Measurements from ENCODE around the gene MYCL.
A peak's percentile ranks its signal among the peaks of the same experiment; 100 is the strongest.

Gene MYCL

DNA sequence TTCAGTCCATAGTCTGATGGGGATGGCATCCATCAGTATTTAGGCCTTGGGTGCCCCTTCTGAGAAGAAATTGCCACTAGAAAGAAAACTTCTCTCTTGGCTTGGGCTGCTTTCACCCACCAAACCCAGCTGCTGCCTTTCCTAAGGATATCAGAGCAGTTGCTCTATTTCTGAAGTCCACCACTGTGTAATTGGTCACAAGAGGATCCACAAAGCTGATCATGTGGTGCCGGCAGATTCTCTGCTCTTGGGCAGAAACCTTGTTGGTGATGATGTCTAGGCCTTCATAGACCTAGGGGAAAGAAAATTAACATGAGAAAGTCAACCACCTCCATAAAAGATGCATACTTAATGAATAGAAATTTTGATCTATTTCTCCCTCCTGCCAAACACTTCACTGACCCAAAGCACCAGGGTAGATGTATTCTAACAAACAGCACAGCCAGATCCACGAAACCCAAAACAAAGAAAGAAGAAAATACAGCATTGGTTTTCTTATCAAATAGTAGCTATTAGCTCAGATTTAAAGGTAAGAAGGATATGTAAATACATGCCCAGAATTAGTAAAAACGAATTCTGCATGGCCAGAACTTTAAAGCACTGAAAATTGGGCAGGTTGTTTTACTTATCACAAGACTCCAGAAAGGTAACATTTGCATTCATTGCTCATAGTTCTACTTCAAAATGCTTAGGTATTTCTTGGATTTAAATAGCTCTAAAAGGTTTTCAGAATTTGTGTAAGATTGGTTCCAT lies 44.4 kb downstream of the MYCL start:
- no peak overlapping the region for H3K4me3 Mint-ChIP-seq
- no peak for ATAC-seq
- H3K9me3 Mint-ChIP-seq: no peaks in the 10 kb centered on the region
- no peak overlapping the region for H3K27ac Mint-ChIP-seq
- H3K4me1 Mint-ChIP-seq: peaks cover 6% of the 10 kb centered on the region
- peaks cover 50% of the 10 kb centered on the region for H3K36me3 Mint-ChIP-seq
- no peak for DNase-seq (ENCODE audit: low spot score in 2 of 2)

DNA sequence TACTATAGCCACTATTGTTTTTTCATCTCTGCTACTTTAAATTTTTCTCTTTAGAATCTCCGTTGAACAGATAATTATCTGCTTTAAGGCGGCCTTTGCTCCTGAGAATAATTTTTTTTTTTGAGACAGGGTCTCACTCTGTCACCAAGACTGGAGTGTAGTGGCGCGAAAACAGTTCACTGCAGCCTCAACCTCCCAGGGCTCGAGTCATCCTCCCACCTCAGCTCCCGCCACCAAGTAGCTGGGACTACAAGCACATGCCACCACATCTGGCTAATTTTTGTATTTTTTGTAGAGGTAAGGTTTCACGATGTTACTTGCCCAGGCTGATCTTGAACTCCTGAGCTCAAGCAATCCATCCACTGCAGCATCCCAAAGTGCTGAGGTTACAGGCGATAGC lies 47.0 kb downstream of the MYCL start:
- Mint-ChIP-seq H3K36me3 (peaks cover 47% of the 10 kb centered on the region), H3K9me3 (no peaks in the 10 kb centered on the region), H3K4me3 (no peak overlapping the region), H3K4me1 (peaks cover 7% of the 10 kb centered on the region), H3K27ac (no peak overlapping the region)
- ATAC-seq: no peak
- DNase-seq (ENCODE audit: low spot score in 2 of 2): no peak

DNA sequence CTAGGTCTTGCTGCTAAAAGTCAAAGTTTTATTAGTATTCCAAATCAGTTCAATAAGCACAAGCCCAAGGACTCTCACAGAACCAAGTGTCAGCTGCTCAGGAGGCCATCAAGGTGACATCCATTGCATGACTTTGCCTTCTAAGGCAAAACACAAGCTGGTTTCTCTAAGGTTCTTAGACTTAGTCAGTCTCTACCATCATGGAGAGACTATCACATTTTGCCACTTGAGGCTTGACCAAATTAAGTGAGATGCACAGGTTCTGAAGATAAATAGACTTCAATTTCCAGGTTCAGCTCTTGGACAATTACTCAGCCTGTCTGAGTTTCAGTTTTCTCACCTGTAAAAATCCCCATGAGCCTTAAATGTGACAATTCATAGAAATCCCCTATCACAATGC lies 47.4 kb downstream of the MYCL start:
- peaks cover 6% of the 10 kb centered on the region for H3K4me1 Mint-ChIP-seq
- no peak for ATAC-seq
- no peak overlapping the region for H3K4me3 Mint-ChIP-seq
- H3K36me3 Mint-ChIP-seq: peaks cover 51% of the 10 kb centered on the region
- H3K9me3 Mint-ChIP-seq: no peaks in the 10 kb centered on the region
- no peak overlapping the region for H3K27ac Mint-ChIP-seq
- DNase-seq (ENCODE audit: low spot score in 2 of 2): no peak

DNA sequence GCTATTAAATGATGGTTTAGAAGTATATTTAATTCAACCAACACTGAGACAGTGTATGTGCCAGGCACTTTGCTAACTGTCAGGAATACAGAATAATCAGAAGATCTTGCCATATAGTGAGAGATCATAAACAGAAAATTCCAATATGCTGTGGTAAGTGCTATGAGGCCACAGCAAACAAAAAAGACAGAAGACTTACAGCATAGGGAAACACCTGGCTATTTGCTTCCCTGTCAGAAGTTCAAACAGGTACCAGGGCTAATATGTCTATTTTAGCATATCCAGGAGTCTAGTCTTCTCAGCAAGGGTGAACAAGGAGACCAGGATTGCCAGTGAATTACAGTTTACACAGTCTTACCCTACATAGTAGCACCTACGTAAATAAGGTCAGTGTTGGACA lies 48.8 kb downstream of the MYCL start:
- Mint-ChIP-seq H3K4me3 (no peak overlapping the region), H3K36me3 (peaks cover 63% of the 10 kb centered on the region), H3K27ac (no peak overlapping the region), H3K9me3 (no peaks in the 10 kb centered on the region), H3K4me1 (peaks cover 6% of the 10 kb centered on the region)
- ATAC-seq (no peak), DNase-seq (ENCODE audit: low spot score in 2 of 2) (no peak)

DNA sequence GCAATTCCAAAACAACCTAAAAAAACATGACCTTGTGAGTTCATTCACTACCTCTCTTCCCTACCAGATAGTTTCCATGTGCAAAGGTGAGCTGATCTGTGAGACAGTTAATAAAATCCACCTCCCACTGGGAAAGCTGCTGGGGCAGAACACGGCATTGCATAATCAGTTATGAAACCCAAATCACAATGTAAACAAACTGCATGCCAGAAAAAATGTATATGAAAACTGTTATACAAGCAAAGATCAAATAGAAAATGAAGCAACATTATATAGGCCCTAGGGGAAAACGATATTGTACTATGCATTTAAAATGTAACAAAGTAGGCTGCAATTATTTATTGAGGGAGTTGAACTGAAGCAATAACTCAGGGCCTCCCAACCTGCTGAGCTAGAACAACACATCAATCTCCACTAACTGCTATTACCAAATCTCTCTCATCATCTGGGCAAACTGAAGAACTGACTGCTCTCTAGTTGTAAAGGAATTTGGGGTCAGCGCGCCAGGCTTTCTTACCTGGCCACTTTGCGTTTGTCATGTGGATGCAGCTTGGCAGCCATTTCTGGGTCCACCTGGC lies 49.4 kb downstream of the MYCL start:
- DNase-seq (ENCODE audit: low spot score in 2 of 2): no peak
- no peak overlapping the region for H3K27ac Mint-ChIP-seq
- ATAC-seq: no peak

DNA sequence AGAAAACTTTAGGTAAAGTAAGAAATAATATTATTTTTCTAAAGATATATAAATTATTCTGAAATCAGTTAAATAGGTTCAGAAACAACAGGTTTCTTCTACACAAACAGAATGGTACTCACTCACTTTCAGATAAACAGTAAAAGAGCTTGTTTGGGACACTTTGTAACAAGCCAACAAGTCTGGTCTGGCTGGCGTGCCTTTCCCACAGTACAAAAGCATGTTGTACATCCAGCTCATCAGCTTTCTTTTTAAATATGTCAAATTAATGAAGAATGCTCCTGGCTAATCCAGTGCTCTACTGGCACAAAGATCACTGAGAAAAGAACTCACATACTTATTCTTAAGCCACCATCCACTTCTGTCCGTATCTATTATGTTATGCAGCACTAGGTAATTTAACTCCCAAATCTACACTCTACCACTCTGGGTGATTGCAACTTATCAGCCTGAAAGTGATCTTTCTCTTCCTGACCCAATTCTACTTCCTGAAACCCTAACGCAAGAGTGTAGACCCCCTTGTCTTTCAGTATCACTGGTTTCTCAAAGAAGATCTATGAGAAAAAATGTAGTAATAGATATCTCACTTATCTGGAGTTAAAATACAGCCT lies 51.0 kb downstream of the MYCL start:
- Mint-ChIP-seq H3K27ac (peak overlapping the region; percentile 21), H3K36me3 (peaks cover 65% of the 10 kb centered on the region), H3K4me1 (peaks cover 12% of the 10 kb centered on the region), H3K9me3 (no peaks in the 10 kb centered on the region), H3K4me3 (no peak overlapping the region)
- ATAC-seq: no peak
- DNase-seq (ENCODE audit: low spot score in 2 of 2): no peak

More for the DNA sequence above, 49.4 kb downstream of the MYCL start:
- Mint-ChIP-seq H3K4me1 (peaks cover 6% of the 10 kb centered on the region), H3K9me3 (no peaks in the 10 kb centered on the region), H3K4me3 (no peak overlapping the region), H3K36me3 (peaks cover 69% of the 10 kb centered on the region)

DNA sequence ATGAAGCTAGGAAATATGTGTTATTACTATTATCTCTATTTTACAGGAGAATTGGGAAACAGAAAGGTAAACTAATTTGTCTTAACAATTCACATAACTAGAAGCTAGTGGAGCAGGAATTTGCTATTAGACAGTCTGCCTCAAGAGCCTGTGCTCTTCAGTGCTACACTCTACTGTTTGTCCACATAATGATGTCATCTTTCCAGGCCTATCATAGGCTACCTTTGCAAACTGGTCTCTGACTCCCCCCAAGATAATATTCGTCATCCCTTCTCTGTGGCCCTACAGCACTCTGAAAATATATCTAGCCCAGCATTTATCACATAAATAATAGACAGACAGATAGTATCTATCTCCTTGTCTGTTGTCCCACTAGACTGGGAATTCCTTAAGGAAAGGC lies 52.5 kb downstream of the MYCL start:
- ATAC-seq: no peak
- H3K36me3 Mint-ChIP-seq: peaks cover 56% of the 10 kb centered on the region

DNA sequence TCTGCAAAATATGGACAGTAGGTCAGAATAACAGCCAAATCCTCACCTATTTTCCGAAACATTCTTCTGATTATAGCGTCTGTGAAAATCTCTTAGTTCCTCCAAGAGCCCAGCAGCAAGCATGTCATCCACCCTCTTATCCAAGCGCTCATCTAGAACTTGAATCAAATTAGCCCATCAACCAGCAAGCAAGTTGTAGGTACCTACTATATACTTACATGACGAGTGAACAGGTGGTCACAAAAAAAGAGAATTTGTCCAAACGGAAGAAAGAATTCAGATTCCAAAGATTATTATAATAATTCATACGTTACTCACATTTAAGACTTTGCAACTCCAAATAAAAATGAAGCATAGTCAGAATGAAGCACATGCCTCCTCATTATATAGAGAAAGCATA lies 53.8 kb downstream of the MYCL start:
- Mint-ChIP-seq H3K36me3 (peaks cover 58% of the 10 kb centered on the region), H3K9me3 (no peaks in the 10 kb centered on the region), H3K27ac (no peak overlapping the region), H3K4me3 (no peak overlapping the region), H3K4me1 (peaks cover 39% of the 10 kb centered on the region)
- DNase-seq (ENCODE audit: low spot score in 2 of 2) (no peak), ATAC-seq (no peak)

More for the DNA sequence above, 52.5 kb downstream of the MYCL start:
- H3K27ac Mint-ChIP-seq: no peak overlapping the region
- H3K9me3 Mint-ChIP-seq: no peaks in the 10 kb centered on the region
- H3K4me1 Mint-ChIP-seq: peaks cover 27% of the 10 kb centered on the region
- no peak overlapping the region for H3K4me3 Mint-ChIP-seq
- no peak for DNase-seq (ENCODE audit: low spot score in 2 of 2)

DNA sequence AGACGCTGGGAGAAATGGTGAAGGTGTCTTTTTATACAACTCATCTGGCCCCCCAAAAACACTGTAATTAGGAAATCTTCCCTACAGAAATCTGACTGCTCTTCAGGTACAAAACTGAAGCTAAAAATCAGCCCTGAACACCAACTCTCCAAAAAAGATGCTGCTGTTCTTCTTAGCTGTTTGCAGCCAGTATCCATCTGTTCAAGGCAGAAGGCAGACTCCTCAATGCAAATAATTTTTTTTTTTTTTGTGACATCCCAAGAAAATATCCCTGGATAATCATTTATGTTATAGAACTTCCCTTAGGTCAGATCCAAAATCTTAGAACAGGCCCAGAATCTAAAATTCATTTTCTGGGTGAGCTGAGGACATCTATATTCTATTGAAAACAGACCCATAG lies 54.9 kb downstream of the MYCL start:
- H3K9me3 Mint-ChIP-seq: no peaks in the 10 kb centered on the region
- H3K27ac Mint-ChIP-seq: peak overlapping the region; percentile 80
- H3K4me3 Mint-ChIP-seq: no peak overlapping the region
- DNase-seq (ENCODE audit: low spot score in 2 of 2) (no peak), ATAC-seq (no peak)
- peaks cover 50% of the 10 kb centered on the region for H3K4me1 Mint-ChIP-seq
- H3K36me3 Mint-ChIP-seq: peaks cover 69% of the 10 kb centered on the region

DNA sequence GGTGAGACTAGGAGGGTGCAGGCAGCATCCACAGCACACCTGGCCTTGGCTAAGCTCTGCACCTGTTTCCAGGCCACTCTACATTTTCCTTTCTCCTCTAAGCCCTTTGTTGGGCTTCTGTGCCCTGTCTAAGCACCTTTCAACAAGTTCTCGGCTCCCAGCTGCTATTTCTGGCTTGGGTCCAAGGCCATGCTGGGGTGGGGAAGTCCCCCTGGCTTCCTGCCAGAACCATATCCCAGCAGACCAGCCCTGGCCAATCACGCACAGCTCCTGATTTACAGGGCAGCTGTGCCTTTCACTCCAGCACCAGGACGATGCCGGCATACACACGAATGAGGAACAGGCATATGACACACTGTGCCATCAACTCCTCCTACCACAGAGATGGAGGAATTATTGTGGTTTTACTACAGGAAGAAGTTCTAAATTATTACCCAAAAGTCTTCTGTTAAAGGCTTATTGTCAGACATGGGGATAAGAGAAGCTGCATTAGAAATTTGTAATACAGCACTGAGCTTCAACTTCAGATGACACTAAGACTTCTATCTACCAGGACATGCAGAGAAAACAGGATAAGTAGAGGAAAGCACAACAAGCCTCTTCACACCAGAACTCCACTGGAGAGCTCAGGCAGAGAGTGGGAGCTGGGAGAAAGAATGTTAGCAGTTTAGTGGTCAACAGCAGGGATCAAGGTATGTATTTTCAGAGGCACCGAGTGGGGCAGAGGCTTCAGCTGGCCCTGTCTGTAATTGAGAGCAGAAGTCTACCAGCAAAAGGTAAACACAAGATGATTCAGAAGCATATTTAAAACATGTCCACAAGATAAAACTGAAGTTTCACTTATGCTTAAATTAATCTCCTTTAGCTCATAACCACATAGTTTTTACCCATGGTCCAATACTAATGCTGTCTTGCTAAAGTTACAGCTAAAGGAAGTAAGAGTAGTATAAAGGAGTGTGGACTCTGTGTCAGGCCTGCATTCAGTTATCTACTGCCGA lies 55.8 kb downstream of the MYCL start:
- Mint-ChIP-seq H3K9me3 (no peaks in the 10 kb centered on the region), H3K27ac (peak overlapping the region; percentile 80), H3K4me3 (peak overlapping the region; percentile 44), H3K36me3 (peaks cover 74% of the 10 kb centered on the region), H3K4me1 (peaks cover 47% of the 10 kb centered on the region)
- peak; percentile 45 to 80 for DNase-seq (ENCODE audit: low spot score in 2 of 2)
- ATAC-seq: peak; percentile 91

Measured in stimulated activated effector memory CD8-positive, alpha-beta T cell treated with anti-CD3 and anti-CD28 coated beads, Interleukin-12 subunit alpha, Interleukin-12 subunit beta, amount 100 ng/mL, for 72 hours (primary cell).